GM06990 (cell line): ENCODE data around the gene JADE1.

ENCODE experiments used
- DNase-seq: peaks from one replicate; pipeline ENCODE4 v3.0.0-alpha.2; 2011; ENCODE audit not compliant: insufficient read length; ENCODE audit errors: extremely low read depth
- H3K27me3 ChIP-seq: replicated peaks from 2 replicates; pipeline ENCODE4 v1.6.0; 2011; ENCODE audit warnings: low read length; ENCODE audit not compliant: control insufficient read depth, insufficient read depth
- H3K36me3 ChIP-seq: 2 replicates; pipeline ENCODE4 v1.5.1; 2011; ENCODE audit warnings: low read length; ENCODE audit not compliant: control insufficient read depth, insufficient read depth
- H3K4me3 ChIP-seq: replicated peaks from 2 replicates; pipeline ENCODE4 v1.5.1; 2011; ENCODE audit warnings: low read depth, mild to moderate bottlenecking, control low read depth, low read length
- TF ChIP-seq, protein P1 (sequence below): IDR thresholded peaks from 2 replicates; pipeline ENCODE4 v1.5.1; 2011; ENCODE audit warnings: low read length, control low read depth, mild to moderate bottlenecking, inconsistent platforms; ENCODE audit not compliant: insufficient read depth, poor library complexity, severe bottlenecking

The JADE1 gene

DNA sequence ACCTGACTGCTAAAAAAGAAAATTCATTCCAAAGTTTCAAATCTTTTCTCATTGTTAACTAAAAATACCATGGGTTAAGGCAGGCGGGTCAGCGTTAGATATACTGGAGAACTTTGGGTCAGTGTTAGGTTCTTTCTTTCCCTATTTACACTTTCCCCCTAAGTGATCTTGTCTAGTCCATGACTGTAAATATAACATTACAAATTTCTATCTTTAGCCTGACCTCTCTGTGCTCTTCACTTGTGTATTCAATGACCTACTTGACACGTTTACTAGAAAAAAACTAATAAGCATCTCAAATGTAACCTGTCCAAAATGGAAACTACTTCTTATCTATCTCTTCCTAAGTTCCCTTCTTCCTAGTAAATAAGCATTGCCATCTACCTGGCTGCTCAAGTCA is 95.3 kb downstream of the JADE1 start:
- H3K36me3 ChIP-seq, result no peaks in the 10 kb centered on the region
- H3K27me3 ChIP-seq, result no peaks in the 10 kb centered on the region
- TF ChIP-seq, protein P1, sequence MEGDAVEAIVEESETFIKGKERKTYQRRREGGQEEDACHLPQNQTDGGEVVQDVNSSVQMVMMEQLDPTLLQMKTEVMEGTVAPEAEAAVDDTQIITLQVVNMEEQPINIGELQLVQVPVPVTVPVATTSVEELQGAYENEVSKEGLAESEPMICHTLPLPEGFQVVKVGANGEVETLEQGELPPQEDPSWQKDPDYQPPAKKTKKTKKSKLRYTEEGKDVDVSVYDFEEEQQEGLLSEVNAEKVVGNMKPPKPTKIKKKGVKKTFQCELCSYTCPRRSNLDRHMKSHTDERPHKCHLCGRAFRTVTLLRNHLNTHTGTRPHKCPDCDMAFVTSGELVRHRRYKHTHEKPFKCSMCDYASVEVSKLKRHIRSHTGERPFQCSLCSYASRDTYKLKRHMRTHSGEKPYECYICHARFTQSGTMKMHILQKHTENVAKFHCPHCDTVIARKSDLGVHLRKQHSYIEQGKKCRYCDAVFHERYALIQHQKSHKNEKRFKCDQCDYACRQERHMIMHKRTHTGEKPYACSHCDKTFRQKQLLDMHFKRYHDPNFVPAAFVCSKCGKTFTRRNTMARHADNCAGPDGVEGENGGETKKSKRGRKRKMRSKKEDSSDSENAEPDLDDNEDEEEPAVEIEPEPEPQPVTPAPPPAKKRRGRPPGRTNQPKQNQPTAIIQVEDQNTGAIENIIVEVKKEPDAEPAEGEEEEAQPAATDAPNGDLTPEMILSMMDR, result no peak
- DNase-seq, result no peak
- no peak overlapping the region for H3K4me3 ChIP-seq

DNA sequence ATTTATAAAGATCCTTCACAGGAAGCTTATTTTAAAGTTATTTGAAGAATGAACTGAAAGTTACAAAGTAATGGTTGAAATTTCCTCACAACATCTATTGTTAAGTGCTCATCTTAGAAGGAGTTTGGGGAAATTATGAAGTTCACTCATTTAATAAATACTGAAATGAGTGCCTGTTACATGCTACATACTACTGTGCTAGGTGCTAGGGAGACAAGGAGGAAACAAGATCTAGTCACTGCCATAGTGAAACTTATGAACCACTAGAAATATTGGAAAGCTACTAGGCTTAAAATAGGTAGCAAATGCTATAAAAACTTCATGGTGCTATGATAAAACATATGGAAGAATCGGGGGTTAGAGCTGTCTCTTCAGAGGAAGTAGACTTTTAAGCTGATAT is 97.1 kb downstream of the JADE1 start:
- no peaks in the 10 kb centered on the region for H3K36me3 ChIP-seq
- DNase-seq, result no peak

DNA sequence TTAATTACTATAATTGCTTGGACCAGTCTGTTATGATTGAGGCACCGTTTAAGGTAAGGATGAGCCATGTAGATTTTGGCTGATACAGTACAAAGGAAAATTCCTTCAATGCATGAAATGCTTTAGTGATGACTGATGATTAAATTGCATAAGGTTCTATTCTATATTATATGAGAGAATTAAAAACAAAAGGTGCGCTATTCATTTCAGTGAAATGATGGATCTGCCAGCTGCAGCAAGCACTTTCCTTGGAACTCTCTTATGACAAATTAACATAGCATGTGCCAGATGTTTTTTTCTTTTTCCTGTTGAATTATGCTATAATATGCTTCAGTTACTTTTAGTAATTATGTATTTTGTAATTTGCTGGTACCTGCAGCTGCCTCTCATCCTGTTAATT is 98.5 kb downstream of the JADE1 start:
- H3K4me3 ChIP-seq, result no peak overlapping the region
- no peaks in the 10 kb centered on the region for H3K36me3 ChIP-seq
- no peaks in the 10 kb centered on the region for H3K27me3 ChIP-seq
- TF ChIP-seq, protein P1, result no peak
- DNase-seq, result no peak

More for the DNA sequence above, 97.1 kb downstream of the JADE1 start:
- H3K4me3 ChIP-seq, result no peak overlapping the region
- TF ChIP-seq, protein P1, result no peak
- no peaks in the 10 kb centered on the region for H3K27me3 ChIP-seq

DNA sequence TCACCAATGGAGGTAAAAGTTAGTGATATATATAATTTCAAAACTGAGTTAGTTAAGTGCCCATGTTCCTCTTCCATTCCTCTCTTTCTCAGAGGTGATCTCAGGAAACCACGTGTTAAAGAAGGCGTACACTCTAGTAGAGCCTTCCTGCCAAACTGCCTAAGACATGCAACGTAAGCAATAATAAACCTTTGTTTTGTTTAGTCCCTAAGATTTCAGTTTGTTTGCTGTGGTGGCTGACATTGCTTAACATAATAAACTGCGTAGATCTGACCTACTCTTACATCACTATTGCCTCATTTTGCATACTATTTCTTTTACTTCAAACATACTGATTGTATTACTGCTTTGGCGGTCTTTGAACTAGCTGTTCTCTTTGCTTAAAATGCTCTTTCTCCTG is 99.2 kb downstream of the JADE1 start:
- Histone ChIP-seq H3K27me3 (no peaks in the 10 kb centered on the region), H3K4me3 (no peak overlapping the region), H3K36me3 (no peaks in the 10 kb centered on the region)
- no peak for DNase-seq
- TF ChIP-seq, protein P1, result no peak

DNA sequence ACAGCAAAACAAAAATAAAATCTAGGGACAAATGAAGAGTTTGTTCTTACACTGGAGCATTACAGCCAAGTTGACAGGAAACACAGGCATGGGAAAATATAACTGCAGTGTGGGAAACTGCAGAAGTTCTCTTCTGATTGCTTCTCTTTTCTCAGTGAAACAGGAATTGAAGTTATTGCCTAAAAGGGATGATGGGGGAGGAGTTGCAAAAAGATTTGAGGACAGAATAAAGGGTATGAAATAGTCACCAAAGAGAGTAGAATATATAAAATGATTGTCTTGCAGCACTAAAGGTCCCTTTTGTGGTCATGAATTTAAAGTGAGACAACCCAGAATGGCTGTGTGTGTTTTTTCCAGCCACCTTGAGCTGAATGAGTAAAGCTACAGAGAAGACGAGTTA is 103.7 kb downstream of the JADE1 start:
- TF ChIP-seq, protein P1, result no peak
- no peak overlapping the region for H3K4me3 ChIP-seq
- DNase-seq, result no peak
- no peaks in the 10 kb centered on the region for H3K36me3 ChIP-seq
- H3K27me3 ChIP-seq, result no peaks in the 10 kb centered on the region

DNA sequence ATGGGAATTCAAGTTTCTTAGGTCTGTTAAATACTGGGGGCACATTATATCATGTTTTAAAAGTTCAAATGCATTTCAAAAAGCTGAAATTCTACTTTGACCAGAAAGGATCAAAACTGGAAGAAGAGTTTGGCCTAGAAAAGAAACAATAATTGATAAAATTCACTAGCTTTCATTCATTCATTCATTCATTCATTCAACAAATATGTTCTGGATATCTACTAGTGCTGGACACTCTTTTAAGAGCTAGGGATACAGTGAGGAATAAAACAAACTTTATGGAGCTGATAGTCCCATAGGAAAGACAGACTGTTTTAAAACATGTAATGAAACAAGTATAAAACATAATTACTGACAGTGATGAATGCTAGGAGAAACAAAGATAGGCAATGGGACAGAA is 106.0 kb downstream of the JADE1 start:
- DNase-seq, result no peak
- TF ChIP-seq, protein P1, result no peak
- Histone ChIP-seq H3K36me3 (no peaks in the 10 kb centered on the region), H3K4me3 (no peak overlapping the region), H3K27me3 (no peaks in the 10 kb centered on the region)
